SW 1271 (cell line): ENCODE data around the gene FLT1.

ENCODE experiments used
- DNase-seq, 2 experiments: peaks; one replicate each; lab custom pipeline; 2025; lab: John Stamatoyannopoulos, UW

The FLT1 gene

GRCh38 chr13:28387740-28388501 is 107.0 kb downstream of the FLT1 start:
- no peak for DNase-seq

- no peak for DNase-seq
Observed at GRCh38 chr13:28385362-28385761, 109.6 kb downstream of the FLT1 start.

- no peak for DNase-seq
Observed at GRCh38 chr13:28384789-28385188, 110.1 kb downstream of the FLT1 start.

GRCh38 chr13:28380319-28380718 is 114.6 kb downstream of the FLT1 start:
- DNase-seq, result no peak

- DNase-seq, result no peak
Observed at GRCh38 chr13:28379371-28380083, 115.4 kb downstream of the FLT1 start.

GRCh38 chr13:28376604-28377003 is 118.3 kb downstream of the FLT1 start:
- DNase-seq, result no peak

- no peak for DNase-seq
Observed at GRCh38 chr13:28375250-28375930, 119.5 kb downstream of the FLT1 start.

GRCh38 chr13:28373810-28374209 is 121.1 kb downstream of the FLT1 start:
- no peak for DNase-seq

- no peak for DNase-seq
Observed at GRCh38 chr13:28370448-28370847, 124.5 kb downstream of the FLT1 start.

- no peak for DNase-seq
Observed at GRCh38 chr13:28358708-28359107, 136.2 kb downstream of the FLT1 start.

GRCh38 chr13:28357911-28358433 is 137.0 kb downstream of the FLT1 start:
- DNase-seq, result no peak

- DNase-seq, result no peak
Observed at GRCh38 chr13:28357247-28357825, 137.6 kb downstream of the FLT1 start.

GRCh38 chr13:28356561-28357021 is 138.3 kb downstream of the FLT1 start:
- no peak for DNase-seq

- DNase-seq, result no peak
Observed at GRCh38 chr13:28355822-28356371, 139.0 kb downstream of the FLT1 start.

GRCh38 chr13:28355046-28355821 is 139.7 kb downstream of the FLT1 start:
- no peak for DNase-seq

- DNase-seq, result no peak
Observed at GRCh38 chr13:28353679-28354078, 141.2 kb downstream of the FLT1 start.

- DNase-seq, result no peak
Observed at GRCh38 chr13:28349907-28350654, 144.8 kb downstream of the FLT1 start.

GRCh38 chr13:28349371-28349770 is 145.6 kb downstream of the FLT1 start:
- DNase-seq, result no peak

- DNase-seq, result no peak
Observed at GRCh38 chr13:28347456-28348371, 147.2 kb downstream of the FLT1 start.
